ENCODE measurements around the gene FGF14.
"Not testable (repeated sequence)": the region's sequence is repeated elsewhere in the genome, so short reads cannot be mapped to it uniquely, and the experiment has no call there.

Gene FGF14

GRCh38 chr13:101837778-101838177 lies 564.1 kb downstream of the FGF14 start:
- DNase-seq = not testable (repeated sequence)

- DNase-seq = no peak
Observed at GRCh38 chr13:101837288-101837687, 564.6 kb downstream of the FGF14 start.

GRCh38 chr13:101835920-101836319 lies 565.9 kb downstream of the FGF14 start:
- no peak for DNase-seq

GRCh38 chr13:101833671-101834070 lies 568.2 kb downstream of the FGF14 start:
- DNase-seq = no peak

- no peak for DNase-seq
Observed at GRCh38 chr13:101830035-101830434, 571.8 kb downstream of the FGF14 start.

- DNase-seq = no peak
Observed at GRCh38 chr13:101829484-101829883, 572.4 kb downstream of the FGF14 start.

GRCh38 chr13:101828119-101828518 lies 573.7 kb downstream of the FGF14 start:
- DNase-seq = no peak

GRCh38 chr13:101817898-101818297 lies 584.0 kb downstream of the FGF14 start:
- no peak for DNase-seq

GRCh38 chr13:101811881-101812280 lies 590.0 kb downstream of the FGF14 start:
- DNase-seq = no peak

- no peak for DNase-seq
Observed at GRCh38 chr13:101811284-101811839, 590.5 kb downstream of the FGF14 start.

GRCh38 chr13:101799196-101799595 lies 602.7 kb downstream of the FGF14 start:
- DNase-seq = no peak

GRCh38 chr13:101798437-101798836 lies 603.4 kb downstream of the FGF14 start:
- DNase-seq = no peak

- DNase-seq = no peak
Observed at GRCh38 chr13:101795460-101795859, 606.4 kb downstream of the FGF14 start.

GRCh38 chr13:101795025-101795424 lies 606.8 kb downstream of the FGF14 start:
- DNase-seq = no peak

GRCh38 chr13:101792189-101792588 lies 609.7 kb downstream of the FGF14 start:
- no peak for DNase-seq

GRCh38 chr13:101785858-101786257 lies 616.0 kb downstream of the FGF14 start:
- DNase-seq = no peak

- DNase-seq = no peak
Observed at GRCh38 chr13:101784313-101784712, 617.5 kb downstream of the FGF14 start.

- DNase-seq = no peak
Observed at GRCh38 chr13:101783554-101783953, 618.3 kb downstream of the FGF14 start.

- no peak for DNase-seq
Observed at GRCh38 chr13:101780211-101780610, 621.6 kb downstream of the FGF14 start.

- DNase-seq = no peak
Observed at GRCh38 chr13:101779147-101779546, 622.7 kb downstream of the FGF14 start.

GRCh38 chr13:101775267-101775666 lies 626.6 kb downstream of the FGF14 start:
- DNase-seq = no peak

- DNase-seq = no peak
Observed at GRCh38 chr13:101774393-101774792, 627.5 kb downstream of the FGF14 start.

GRCh38 chr13:101773062-101773461 lies 628.8 kb downstream of the FGF14 start:
- no peak for DNase-seq

GRCh38 chr13:101767131-101767530 lies 634.7 kb downstream of the FGF14 start:
- no peak for DNase-seq

- DNase-seq = no peak
Observed at GRCh38 chr13:101763191-101763590, 638.7 kb downstream of the FGF14 start.

Data from activated naive CD4-positive, alpha-beta T cell (primary cell).